Upper lobe of right lung (tissue), 1 donor: Measurements from ENCODE around the gene ERC1. TPM values are rescaled to one million over a fixed set of nuclear protein-coding genes. Genes with fewer than 3 reads are reported as not detected.

Experiments
- ATAC-seq: fragments of 200-7000 bp; cut with Tn5 transposase; one replicate; pipeline ENCODE4 v1.9.1; 2020; ENCODE audit warnings: mild to moderate bottlenecking, moderate library complexity
- DNase-seq: peaks from one replicate; pipeline ENCODE4 v3.0.0-alpha.2; 2020
- H3K27ac ChIP-seq: fragments of 200-600 bp; one replicate; pipeline ENCODE4 v1.8.0; 2022
- H3K27me3 ChIP-seq: fragments of 200-600 bp; one replicate; pipeline ENCODE4 v1.8.0; 2022; ENCODE audit warnings: mild to moderate bottlenecking
- H3K36me3 ChIP-seq: fragments of 200-600 bp; one replicate; pipeline ENCODE4 v1.8.0; 2022
- H3K4me1 ChIP-seq: fragments of 200-600 bp; one replicate; pipeline ENCODE4 v1.8.0; 2022
- H3K4me3 ChIP-seq: fragments of 200-600 bp; one replicate; pipeline ENCODE4 v1.8.0; 2022; ENCODE audit warnings: mild to moderate bottlenecking
- H3K9me3 ChIP-seq: fragments of 200-600 bp; one replicate; pipeline ENCODE4 v1.8.0; 2022
- intact Hi-C: fragments of 100-400 bp; cut with DNase I; formaldehyde crosslinking; loops from one replicate; pipeline ENCODE4 v1.11.0; 2022
- total RNA-seq: library from RNA; stranded (reverse); fragmentation: NEBNext Ultra II Directional; extraction: Animal tissue kit (Norgen Biotek cat#: 25700); gene quantifications from one replicate; pipeline ENCODE4 v1.2.1, GENCODE V29; 2021
- TF ChIP-seq, protein P1 (sequence below): fragments of 200-600 bp; IDR thresholded peaks from one replicate; pipeline ENCODE4 v1.8.0; 2022; ENCODE audit warnings: antibody characterized with exemption
- donor health status: DM: no; HTN: yes; CAD: no; lungs with severe emphysema.

The ERC1 gene
- total RNA-seq, 1 donor from 2014 or later, result 54.3 TPM

DNA sequence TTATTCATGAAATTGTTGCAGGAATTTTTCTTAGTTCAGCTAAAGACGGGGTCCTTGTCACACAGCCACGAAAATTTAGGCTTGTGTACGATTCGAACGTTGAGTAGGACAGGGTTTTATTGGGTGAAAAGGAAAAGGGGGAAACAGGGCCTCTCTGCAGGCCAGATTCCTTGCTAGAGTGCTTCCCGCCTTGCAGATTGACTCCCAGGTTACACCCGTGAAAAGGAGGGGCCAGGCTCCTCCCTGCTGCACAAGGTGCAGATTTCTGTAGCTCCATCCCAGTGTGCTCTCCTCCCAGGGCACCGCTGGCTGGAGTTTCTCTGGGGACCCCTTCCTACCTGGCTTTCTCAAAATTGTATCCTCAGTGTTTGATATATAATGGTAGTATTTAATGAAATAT is 221.5 kb downstream of the ERC1 start:
- H3K4me1 ChIP-seq, result peaks cover 9% of the 10 kb centered on the region
- no peak overlapping the region for H3K27ac ChIP-seq
- intact Hi-C loops, result no loop called here
- H3K4me3 ChIP-seq, result no peak overlapping the region
- DNase-seq (no peak), ATAC-seq (peak; percentile 73)
- H3K27me3 ChIP-seq, result no peaks in the 10 kb centered on the region
- H3K9me3 ChIP-seq, result no peaks in the 10 kb centered on the region
- TF ChIP-seq, protein P1, sequence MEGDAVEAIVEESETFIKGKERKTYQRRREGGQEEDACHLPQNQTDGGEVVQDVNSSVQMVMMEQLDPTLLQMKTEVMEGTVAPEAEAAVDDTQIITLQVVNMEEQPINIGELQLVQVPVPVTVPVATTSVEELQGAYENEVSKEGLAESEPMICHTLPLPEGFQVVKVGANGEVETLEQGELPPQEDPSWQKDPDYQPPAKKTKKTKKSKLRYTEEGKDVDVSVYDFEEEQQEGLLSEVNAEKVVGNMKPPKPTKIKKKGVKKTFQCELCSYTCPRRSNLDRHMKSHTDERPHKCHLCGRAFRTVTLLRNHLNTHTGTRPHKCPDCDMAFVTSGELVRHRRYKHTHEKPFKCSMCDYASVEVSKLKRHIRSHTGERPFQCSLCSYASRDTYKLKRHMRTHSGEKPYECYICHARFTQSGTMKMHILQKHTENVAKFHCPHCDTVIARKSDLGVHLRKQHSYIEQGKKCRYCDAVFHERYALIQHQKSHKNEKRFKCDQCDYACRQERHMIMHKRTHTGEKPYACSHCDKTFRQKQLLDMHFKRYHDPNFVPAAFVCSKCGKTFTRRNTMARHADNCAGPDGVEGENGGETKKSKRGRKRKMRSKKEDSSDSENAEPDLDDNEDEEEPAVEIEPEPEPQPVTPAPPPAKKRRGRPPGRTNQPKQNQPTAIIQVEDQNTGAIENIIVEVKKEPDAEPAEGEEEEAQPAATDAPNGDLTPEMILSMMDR, result no peak
- H3K36me3 ChIP-seq, result no peaks in the 10 kb centered on the region

DNA sequence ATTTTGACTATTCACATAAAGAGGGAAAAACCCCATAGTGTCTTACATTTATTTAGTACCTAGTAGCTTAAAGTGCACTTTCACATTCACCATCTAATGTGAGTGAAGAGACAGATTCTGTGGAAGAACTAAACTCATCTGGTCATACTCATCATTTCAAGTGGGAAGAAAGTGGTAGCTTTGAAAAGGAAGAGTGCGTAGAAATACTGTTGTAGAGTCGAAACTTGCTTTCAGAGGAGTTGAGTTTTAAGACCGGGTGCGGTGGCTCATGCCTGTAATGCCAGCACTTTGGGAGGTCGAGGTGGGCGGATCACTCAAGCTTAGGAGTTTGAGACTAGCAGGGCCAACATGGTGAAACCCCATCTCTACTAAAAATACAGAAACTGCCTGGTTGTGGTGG is 222.2 kb downstream of the ERC1 start:
- H3K27me3 ChIP-seq, result no peaks in the 10 kb centered on the region
- ATAC-seq (no peak), DNase-seq (no peak)
- H3K4me1 ChIP-seq, result peaks cover 16% of the 10 kb centered on the region
- intact Hi-C loops, result no loop called here
- no peak overlapping the region for H3K27ac ChIP-seq
- TF ChIP-seq, protein P1, result no peak
- no peaks in the 10 kb centered on the region for H3K36me3 ChIP-seq
- H3K9me3 ChIP-seq, result no peaks in the 10 kb centered on the region
- no peak overlapping the region for H3K4me3 ChIP-seq

DNA sequence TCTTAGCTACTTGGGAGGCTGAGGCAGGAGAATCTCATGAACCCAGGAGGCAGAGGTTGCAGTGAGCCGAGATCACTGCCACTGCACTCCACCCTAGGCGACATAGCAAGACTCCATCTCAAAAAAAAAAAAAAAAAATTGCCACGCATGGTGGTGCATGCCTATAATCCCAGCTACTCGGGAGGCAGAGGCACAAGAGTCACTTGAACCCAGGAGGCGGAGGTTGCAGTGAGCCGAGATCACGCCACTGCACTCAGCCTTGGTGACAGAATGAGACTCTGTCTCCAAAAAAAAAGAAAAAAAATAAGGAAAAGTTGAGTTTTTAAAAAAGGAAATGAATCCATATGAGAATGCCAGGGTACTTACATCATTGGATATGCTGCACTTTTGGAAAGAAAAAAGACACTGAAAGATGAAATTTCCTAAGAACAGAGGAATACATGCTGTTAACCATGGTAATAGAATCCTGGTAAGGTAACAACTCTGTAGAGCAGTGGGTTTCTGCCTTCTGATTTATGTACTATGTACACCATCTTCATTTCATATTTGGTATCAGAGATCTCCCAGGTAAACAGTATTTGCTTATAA is 222.7 kb downstream of the ERC1 start:
- TF ChIP-seq, protein P1, result no peak
- no peak for DNase-seq
- Histone ChIP-seq H3K27me3 (no peaks in the 10 kb centered on the region), H3K9me3 (no peaks in the 10 kb centered on the region), H3K4me1 (peaks cover 19% of the 10 kb centered on the region), H3K36me3 (no peaks in the 10 kb centered on the region), H3K4me3 (no peak overlapping the region), H3K27ac (no peak overlapping the region)
- intact Hi-C loops, result no loop called here
- ATAC-seq, result no peak

DNA sequence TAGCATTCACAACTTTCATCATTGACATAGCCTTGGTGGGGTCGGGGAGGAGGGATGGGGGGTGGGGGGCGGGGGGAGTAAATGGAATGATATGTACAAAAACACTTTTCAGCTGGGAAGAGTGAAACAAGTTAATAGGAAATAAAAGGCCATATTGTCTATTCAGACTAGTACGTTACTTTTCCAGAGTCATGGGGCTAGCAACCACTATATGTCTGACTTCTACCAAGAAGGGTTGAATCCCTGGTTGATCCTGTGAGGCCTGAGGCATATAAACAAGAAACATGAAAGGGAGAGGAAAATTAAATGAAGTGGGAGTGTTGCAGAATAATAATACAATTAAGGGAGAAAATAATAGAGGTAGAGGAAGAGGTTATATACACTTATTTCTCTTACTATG is 225.5 kb downstream of the ERC1 start:
- Histone ChIP-seq H3K27ac (peak overlapping the region; percentile 34), H3K4me1 (peaks cover 32% of the 10 kb centered on the region)

DNA sequence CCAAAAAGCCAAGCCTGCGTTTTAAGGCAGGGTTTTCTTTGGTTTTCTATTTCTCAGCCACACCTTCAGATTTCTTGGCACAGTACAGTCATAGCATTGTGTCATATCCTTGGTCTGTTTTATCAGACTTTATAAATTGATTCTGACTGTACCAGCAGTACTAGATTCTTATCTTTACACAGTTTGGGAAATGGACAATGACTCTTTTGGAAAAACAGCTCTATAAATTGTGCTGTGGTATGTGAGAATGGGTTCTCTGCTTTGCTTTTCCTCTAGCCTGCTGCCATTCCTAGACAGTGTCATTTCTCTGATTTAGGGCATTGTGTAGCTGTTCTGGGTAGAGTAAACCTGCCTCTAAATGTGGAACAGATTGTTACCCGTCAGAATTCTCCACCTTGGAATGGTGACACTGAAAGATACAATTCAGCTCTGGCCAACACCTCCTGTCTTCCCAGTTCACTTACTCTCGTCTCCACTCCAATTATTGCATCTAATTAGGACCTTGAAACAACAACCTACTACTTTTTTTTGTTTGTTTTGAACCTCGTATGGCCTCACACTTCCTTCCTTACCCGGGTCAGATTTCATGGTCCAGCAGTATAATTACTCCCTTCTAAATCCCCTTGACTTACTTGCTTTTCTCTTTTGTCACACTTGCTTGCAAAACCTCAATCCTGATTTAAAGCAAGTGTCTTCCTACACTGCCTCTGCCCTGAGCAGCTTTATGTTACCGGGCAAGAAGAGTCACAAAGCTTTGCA is 226.3 kb downstream of the ERC1 start:
- Histone ChIP-seq H3K4me3 (no peak overlapping the region), H3K9me3 (no peaks in the 10 kb centered on the region), H3K27me3 (no peaks in the 10 kb centered on the region), H3K36me3 (no peaks in the 10 kb centered on the region), H3K27ac (peak overlapping the region; percentile 56), H3K4me1 (peaks cover 32% of the 10 kb centered on the region)
- intact Hi-C loops, result no loop called here
- TF ChIP-seq, protein P1, result no peak
- ATAC-seq (peak; percentile 75), DNase-seq (no peak)

More for the DNA sequence above, 225.5 kb downstream of the ERC1 start:
- Histone ChIP-seq H3K4me3 (no peak overlapping the region), H3K36me3 (no peaks in the 10 kb centered on the region), H3K9me3 (no peaks in the 10 kb centered on the region), H3K27me3 (no peaks in the 10 kb centered on the region)
- intact Hi-C loops, result no loop called here
- ATAC-seq (no peak), DNase-seq (no peak)
- TF ChIP-seq, protein P1, result no peak
